Measurements from ENCODE around the gene EEFSEC. TPM values are rescaled to one million over a fixed set of nuclear protein-coding genes. Genes with fewer than 3 reads are reported as not detected.

The EEFSEC gene
- total RNA-seq, 1 donor from 2014 or later: 12.6 TPM

DNA sequence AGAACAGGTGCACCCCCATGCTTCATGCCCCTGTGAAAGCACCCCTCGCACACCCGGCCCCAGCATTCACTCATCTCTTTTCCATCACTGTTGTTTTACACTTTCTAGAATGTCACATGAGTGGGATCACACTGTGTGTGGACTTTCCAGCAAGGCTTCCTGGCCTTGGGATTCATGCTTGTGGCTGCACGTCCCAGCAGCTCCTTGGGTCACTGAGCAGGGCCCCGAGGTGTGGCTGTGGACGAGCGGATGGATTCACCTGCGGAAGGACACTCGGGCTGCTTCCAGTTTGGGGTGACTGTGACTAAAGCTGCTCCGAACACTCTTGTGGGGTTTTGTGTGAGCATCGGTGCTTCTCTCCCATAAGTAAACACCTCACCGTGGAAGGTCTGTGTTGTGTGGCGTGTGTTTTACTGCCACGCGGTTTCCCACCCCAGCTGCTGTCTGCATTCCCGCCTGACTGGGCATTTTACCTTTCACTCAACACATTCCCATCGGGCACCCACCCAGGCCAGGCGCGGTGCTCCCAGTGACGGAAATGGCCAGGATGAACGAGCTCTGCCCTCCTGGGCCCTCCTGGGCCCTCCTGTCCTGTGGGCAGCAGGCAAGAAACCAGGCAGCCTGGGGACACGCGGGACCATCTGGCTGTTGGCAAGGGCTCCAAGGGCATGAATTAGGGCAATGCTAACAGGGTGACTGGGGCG is 272.0 kb downstream of the EEFSEC start:
- Histone ChIP-seq H3K27me3 (ENCODE audit: control insufficient read depth, insufficient read depth, low read length) (peaks cover 53% of the 10 kb centered on the region), H3K4me3 (ENCODE audit: low read depth, low read length) (no peak overlapping the region), H3K36me3 (ENCODE audit: control insufficient read depth, insufficient read depth, low read length) (no peaks in the 10 kb centered on the region)
- TF ChIP-seq, protein P1, sequence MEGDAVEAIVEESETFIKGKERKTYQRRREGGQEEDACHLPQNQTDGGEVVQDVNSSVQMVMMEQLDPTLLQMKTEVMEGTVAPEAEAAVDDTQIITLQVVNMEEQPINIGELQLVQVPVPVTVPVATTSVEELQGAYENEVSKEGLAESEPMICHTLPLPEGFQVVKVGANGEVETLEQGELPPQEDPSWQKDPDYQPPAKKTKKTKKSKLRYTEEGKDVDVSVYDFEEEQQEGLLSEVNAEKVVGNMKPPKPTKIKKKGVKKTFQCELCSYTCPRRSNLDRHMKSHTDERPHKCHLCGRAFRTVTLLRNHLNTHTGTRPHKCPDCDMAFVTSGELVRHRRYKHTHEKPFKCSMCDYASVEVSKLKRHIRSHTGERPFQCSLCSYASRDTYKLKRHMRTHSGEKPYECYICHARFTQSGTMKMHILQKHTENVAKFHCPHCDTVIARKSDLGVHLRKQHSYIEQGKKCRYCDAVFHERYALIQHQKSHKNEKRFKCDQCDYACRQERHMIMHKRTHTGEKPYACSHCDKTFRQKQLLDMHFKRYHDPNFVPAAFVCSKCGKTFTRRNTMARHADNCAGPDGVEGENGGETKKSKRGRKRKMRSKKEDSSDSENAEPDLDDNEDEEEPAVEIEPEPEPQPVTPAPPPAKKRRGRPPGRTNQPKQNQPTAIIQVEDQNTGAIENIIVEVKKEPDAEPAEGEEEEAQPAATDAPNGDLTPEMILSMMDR (IDR thresholded peaks at IDR 0.05; ENCODE audit: insufficient read depth, low read length, poor library complexity, severe bottlenecking): no peak
- no peak for DNase-seq (ENCODE audit: low read depth)

- Histone ChIP-seq H3K36me3 (ENCODE audit: control insufficient read depth, insufficient read depth, low read length) (no peaks in the 10 kb centered on the region), H3K27me3 (ENCODE audit: control insufficient read depth, insufficient read depth, low read length) (peaks cover 56% of the 10 kb centered on the region), H3K4me3 (ENCODE audit: low read depth, low read length) (no peak overlapping the region)
- TF ChIP-seq, protein P1 (IDR thresholded peaks at IDR 0.05; ENCODE audit: insufficient read depth, low read length, poor library complexity, severe bottlenecking): no peak
- DNase-seq (ENCODE audit: low read depth): no peak
These were observed 272.5 kb downstream of the EEFSEC start for GRCh38 chr3:128425846-128426127.

- H3K36me3 ChIP-seq (ENCODE audit: control insufficient read depth, insufficient read depth, low read length): no peaks in the 10 kb centered on the region
- TF ChIP-seq, protein P1 (IDR thresholded peaks at IDR 0.05; ENCODE audit: insufficient read depth, low read length, poor library complexity, severe bottlenecking): peak; percentile 22
- H3K27me3 ChIP-seq (ENCODE audit: control insufficient read depth, insufficient read depth, low read length): peaks cover 60% of the 10 kb centered on the region
- peak overlapping the region; percentile 8 for H3K4me3 ChIP-seq (ENCODE audit: low read depth, low read length)
- no peak for DNase-seq (ENCODE audit: low read depth)
These were observed 273.0 kb downstream of the EEFSEC start for GRCh38 chr3:128426128-128426921.

DNA sequence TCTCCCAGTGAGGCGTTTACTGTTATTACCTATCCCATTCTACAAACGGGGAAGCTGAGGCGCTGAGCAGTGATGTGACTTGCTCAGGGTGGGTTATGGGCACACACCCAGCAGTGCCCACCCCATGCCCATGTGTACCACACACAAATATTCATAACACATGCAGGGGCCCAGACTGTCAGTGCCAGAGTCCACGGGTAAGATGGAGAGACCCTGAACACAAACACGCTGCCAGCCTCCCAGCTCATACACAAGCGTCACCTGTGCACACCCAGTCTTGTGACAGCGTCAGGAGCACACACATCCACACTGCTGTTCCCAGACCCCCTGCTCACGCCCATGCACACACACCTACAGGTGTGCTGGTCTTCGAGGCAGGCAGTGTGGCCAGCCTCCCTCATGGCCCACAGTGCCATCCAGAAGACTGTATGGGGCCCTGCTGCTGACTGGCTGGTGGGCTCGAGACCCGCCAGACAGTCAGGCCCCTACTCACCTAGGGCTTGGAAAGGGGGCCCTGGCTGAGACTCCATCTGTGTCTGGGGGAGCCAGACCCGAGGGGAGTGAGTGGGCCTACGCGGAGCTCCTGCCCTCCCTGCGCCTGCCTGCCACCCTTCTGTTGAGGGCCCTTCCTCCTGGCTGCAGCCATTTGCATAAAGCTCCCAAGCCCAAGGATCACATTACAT is 274.0 kb downstream of the EEFSEC start:
- TF ChIP-seq, protein P1 (IDR thresholded peaks at IDR 0.05; ENCODE audit: insufficient read depth, low read length, poor library complexity, severe bottlenecking): no peak
- no peak for DNase-seq (ENCODE audit: low read depth)
- Histone ChIP-seq H3K27me3 (ENCODE audit: control insufficient read depth, insufficient read depth, low read length) (peaks cover 65% of the 10 kb centered on the region), H3K4me3 (ENCODE audit: low read depth, low read length) (no peak overlapping the region), H3K36me3 (ENCODE audit: control insufficient read depth, insufficient read depth, low read length) (no peaks in the 10 kb centered on the region)

DNA sequence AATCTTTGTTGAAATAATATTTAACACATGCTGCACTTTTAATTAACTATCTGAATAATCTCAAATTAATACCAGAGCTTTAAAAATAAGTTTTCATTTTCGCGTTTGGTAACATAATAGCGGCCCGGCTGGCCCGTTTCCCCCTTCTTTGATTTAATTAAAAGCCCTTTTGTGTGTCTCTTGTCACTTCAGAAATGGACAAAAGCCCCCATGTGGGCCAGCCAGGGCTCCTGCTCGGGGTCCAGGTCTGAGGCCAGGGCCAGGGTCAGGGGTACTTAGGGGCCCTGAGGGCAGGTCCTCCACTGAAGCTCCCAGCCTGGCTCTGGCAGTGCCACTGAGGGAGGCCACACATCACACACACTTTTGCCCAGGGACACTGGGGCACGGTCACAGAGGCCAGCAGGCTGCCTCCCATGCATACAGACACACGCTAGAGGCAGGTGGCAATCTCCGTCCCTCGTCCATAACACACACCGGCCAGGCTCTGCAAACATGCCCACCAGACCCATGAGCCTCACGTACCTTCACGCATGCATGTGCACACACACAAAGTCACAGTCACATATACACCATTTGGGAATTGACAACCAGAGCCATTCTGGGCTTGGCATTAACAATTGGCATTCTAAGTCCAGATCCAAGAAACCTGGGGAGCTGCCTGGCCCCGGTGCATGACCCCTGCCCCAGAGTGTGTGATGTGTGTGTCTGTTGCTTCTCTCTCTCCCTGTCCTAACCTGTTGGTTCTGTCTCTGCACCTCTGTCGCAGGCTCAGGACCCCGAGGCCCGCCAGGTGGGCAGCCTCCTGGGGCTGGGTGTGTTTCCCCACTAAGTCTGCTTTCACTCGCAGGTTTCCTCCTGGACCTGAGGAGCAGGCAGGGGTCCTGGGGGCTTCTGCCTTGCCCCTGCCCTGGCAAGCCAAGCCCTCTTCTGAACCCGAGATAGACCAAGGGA is 274.9 kb downstream of the EEFSEC start:
- DNase-seq (ENCODE audit: low read depth): no peak
- H3K36me3 ChIP-seq (ENCODE audit: control insufficient read depth, insufficient read depth, low read length): no peaks in the 10 kb centered on the region
- no peak overlapping the region for H3K4me3 ChIP-seq (ENCODE audit: low read depth, low read length)
- TF ChIP-seq, protein P1 (IDR thresholded peaks at IDR 0.05; ENCODE audit: insufficient read depth, low read length, poor library complexity, severe bottlenecking): no peak
- H3K27me3 ChIP-seq (ENCODE audit: control insufficient read depth, insufficient read depth, low read length): peaks cover 72% of the 10 kb centered on the region
